DMS114 treated with DMSO at 0.1 percent for 48 hours (cell line): ENCODE data around the gene INPP5A.
"Not testable (repeated sequence)": the region's sequence is repeated elsewhere in the genome, so short reads cannot be mapped to it uniquely, and the experiment has no call there.

ENCODE experiments used
- DNase-seq: peaks from one replicate; lab custom pipeline; 2025; ENCODE audit not compliant: unreplicated experiment; lab: John Stamatoyannopoulos, UW

INPP5A gene

DNA sequence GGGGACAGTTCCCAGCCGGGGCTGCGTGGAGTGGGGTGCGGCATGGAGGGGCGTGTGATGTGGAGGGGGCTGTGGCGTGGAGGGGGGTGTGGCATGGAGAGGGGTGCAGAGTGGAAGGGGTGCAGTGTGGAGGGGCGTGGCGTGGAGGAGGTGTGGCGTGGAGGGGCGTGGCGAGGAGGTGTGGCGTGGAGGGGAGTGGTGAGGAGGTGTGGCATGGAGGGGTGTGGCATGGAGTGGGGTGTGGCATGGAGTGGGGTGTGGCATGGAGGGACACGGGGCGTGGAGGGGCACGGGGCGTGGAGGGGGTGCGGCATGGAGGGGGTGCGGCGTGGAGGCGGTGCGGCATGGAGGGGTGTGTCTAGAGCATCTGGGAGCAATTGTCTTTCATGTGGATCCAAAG, 214.8 kb downstream of the INPP5A start:
- DNase-seq: no peak

DNA sequence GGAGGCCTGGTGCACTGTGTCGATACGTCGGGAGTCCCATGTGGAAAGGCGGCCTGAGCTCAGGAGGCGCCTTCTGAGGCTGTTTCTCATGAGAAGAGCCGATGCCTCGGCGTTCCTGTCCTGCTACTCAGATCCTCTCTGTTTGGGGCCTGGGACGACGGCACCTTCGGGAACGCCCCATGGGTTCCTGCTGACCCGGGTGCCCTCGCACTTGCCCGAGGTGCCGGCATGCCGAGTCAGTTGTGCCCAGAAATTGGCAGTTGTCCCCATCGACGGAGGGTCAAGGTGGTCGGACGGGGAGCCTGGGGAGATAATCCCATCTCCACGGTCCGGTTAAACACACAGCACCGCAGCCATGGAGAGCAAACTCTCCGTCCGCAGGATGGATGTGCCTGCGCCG, 215.4 kb downstream of the INPP5A start:
- DNase-seq: no peak

DNA sequence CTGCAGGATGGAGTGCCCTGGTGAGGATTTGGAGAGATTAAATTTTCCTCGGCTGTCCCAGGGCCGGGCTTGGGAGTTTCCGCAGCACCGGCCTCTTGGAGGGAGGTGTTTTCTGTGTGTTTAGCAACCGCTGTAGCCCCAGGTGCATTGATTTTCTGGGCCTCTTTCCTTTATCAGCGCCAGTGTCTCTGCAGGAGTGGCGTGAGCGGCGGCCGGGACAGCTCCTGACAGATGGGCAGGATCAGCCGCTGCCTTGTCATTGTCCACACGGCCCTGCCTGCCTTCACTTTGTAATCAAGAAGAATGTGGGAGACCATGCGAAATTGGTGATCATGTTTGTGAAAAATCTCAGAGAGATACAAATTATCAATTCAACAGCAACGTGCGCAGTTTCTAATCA, 216.0 kb downstream of the INPP5A start:
- no peak for DNase-seq

DNA sequence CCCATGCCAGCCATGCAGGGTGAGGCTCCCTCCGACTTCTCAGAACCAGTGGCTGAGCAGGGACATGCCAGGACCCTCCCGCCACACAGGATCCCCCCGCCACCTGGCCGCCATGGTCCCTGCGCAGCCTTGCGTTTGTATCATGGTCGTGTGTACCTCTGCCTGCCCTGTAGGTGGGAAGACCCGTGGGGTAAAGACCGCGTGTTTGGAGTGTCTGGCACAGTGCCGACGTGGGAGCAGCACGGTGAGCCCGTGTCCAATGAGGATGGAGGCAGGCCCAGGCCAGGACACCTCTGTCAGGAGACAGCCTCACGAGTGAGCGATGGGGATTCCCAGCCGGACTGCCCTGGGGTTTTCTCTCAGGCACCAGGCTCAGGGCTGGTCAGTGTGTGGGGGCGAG, 216.5 kb downstream of the INPP5A start:
- no peak for DNase-seq

DNA sequence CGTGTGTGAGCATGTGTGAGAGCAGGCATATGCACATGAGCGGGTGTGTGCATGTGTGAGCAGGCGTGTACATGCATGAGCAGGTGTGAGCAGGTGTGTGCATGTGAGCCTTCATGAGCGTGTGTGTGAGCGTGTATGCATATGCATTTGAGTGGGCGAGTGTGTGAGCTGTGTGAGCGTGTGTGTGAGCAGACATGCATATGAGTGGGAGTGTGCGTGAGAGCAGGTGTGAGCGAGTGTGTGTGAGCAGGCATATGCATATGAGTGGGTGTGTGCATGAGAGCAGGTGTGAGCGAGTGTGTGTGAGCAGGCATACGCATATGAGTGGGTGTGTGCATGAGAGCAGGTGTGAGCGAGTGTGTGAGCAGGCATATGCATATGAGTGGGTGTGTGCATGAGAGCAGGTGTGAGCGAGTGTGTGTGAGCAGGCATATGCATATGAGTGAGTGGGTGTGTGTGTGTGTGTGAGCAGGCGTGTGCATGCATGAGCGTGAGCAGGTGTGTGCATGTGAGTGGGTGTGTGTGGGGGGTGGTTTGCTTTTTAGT, 217.7 kb downstream of the INPP5A start:
- no peak for DNase-seq

DNA sequence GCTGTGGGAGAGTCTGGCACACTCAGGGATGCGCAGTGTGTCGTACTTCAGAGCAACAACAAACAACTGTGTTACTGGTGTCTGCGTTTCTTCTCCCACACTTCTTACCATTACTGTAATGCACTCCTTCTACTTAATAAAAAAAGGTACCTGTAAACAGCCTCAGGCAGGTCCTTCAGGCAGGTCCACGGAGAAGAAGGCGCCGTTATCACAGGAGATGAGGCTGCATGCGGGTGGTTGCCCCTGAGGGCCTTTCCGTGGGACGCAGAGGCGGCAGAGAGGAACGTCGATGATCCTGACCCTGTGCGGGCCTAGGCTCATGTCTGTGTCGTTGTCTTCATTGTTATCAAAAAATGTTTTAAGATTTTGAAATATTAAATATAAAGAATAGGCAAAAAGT, 219.0 kb downstream of the INPP5A start:
- no peak for DNase-seq

DNA sequence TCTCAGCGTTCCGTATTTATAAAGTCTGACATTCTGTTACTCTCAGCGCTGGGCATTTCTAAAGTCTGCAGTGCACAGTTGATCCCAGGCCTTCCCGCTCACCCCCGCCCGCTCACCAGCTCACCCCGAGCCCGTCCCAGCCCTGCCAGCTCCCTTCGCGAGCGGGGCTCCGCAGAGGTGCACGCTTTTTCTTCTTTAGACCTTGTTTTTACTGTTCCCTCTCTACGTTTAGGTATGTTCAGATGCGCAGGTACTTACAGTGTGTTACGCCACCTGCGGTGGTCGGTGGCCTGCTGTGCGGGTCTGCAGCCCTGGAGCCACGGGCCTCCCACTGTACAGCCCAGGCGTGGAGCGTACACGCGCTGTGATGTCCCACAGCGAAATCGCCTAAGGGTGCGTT, 219.6 kb downstream of the INPP5A start:
- no peak for DNase-seq

DNA sequence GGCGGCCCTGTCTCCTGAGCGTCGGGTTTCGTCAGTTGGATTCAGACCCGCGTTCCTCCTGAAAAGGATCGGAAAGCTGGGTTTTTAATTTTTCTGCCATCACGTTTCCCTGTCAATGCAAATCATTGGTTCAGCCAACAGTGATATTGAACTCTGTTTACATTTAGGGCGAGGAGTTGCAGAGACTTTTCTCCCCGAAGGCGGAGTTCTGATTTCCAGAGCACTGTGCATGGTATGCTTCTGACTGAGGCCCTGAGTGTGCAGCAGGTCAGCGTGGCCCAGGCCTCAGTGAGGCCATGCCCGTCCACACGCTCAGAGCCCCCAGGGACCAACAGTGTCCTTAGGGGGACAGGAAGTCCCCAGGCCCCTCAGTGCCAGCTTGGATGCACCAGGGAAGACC, 221.3 kb downstream of the INPP5A start:
- DNase-seq: no peak

DNA sequence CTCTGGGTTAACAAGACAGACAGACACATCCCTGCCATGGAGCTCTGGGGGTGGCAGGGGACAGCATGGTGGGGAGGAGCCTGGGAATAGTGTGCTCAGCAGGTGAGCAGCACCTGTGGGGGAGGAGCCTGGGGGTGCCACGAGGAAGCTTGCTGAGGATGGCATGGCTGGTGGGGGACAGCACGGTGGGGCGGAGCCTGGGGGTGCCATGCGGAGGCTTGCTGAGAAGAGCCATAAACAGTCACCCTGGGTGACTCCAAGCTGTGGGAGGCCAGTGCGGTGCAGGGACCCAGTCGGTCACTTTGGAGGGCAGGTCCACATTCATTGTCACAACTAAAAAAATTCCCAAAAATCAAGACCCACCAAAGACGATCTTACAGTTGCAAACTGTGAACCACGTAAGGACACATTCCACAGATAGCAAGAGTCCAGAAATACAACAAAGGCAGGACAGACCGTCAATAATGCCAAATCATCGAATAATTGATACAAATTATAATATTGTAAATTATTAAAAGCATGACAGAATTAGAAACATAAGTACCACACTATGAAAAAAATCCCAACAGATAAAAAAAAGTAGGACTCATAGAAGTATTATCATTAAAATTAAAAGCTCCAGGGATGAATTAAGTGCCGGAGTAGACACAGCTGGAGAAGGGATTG, 223.9 kb downstream of the INPP5A start:
- no peak for DNase-seq

DNA sequence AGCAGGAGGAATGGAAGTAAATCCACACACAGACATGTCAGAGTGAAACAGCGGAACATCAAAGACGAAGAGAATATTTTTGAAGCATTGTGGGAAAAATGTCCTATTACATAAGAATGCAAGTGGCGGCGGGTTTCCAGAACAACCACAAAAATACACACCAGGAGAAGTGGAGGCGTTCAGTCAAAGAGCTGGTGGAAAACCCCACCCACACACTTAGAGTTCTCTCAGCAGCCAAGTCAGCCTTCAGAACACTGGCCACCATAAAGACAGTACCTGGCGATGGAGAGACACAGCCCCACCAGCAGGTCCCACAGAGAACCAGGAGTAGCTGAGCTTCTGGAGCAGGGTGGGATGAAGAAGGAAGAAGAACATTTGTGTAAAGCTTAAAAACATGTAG, 224.7 kb downstream of the INPP5A start:
- no peak for DNase-seq

DNA sequence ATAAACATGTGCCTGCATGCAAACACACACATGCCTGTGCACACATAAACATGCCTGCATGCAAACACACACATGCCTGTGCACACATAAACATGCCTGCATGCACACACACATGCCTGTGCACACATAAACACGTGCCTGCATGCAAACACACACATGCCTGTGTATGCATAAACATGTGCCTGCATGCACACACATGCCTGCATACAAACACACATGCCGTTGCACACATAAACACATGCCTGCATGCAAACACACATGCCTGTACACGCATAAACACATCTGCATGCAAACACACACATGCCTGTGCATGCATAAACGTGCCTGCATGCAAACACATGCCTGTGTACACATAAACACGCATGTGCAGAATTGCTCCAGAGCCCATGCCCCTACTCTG, 226.0 kb downstream of the INPP5A start:
- DNase-seq: no peak

DNA sequence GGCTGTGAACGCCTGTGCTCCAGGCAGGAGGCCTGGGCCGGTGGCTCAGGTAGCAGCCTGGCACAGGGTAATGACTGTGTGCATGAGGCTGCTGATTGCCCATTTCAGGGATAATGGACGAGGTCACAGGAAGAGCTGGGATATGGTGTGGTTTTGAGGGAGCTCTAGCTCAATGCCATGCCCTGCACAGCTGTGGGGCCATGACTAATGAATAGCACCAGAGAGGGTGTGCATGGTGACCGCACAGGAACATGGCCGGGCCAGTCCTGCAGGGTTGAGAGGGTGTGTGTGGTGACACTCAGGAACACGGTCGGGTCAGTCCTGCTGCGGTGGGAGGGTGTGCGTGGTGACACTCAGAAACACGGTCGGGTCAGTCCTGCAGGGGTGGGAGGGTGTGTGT, 226.5 kb downstream of the INPP5A start:
- no peak for DNase-seq

DNA sequence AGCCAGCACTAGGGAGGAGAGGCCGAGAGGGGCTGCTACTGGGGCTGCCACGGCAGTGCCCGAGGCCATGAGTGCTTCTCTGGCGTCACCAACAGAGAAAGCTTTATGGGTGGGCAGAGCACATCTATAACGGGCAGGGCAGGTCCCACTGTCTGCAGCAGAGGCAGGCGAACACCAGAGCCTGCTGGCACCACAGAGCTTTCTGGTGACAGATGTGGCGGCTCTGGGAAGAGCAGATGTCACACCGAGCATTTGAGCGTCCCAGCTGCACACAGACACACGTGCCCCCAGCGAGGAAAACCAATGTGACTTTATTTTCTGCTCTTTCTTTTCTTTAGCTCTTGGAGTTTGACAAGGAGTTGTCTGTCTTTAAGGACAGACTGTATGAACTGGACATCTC, 227.8 kb downstream of the INPP5A start:
- DNase-seq: no peak

DNA sequence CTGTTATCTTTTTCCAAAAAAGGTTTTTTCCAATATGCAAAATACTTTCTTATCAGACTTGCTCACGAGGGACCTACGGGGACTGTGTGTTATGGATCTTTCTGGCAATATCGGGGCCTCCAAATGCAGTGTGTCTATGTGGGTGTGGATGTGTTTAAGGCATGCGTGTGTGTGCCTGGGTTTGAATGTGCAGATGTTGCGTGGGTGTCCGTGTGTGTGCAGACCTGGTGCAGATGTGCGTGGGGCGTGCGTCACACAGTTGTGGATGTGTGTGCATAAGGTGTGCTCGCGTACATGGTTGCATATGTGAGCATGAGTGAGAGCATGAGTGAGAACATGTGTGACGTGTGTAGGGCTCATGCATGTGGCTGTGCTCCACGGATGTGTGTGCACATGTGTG, 228.7 kb downstream of the INPP5A start:
- no peak for DNase-seq

DNA sequence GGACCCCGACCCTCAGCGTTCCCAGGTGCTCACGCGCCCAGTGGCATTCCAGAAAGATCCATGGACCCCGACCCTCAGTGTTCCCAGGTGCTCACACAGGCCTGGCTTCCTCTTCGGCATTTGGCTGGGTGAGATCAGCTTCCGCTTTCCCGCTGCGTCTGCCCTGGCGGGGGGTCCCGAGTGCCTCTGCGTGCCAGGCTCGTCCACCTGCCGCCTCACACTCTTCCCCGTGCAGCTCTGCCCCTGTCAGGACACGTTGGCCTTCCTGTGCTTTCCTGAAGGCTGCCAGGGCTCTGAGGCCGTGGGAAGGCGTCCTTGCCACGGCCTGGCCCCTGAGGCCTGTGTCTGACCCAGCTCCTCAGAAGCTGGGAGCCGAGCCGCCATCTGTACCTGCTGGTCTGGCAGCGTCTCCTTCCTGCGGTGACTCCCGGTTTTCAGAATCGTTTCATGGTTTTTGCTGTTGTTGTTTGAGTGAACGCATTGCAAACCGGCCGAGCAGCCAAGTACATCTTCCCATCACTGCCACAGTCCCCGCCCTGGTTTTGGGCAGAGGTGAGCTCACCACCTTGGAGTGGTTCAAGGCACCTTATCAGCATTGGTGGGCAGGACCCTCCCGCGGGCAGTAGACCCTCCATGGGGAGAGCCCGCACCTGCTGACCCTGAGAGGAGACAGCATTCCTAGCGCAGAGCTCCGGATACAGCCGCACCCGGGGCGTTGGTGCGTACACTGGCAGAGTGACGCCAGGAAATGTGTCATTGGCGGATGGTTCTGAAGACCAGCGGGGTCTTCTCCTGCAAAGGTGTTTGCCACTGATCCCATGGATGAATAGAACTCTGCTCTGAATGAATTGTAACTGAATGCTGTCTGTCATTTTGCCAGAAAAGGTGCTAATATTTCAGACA, 231.0 kb downstream of the INPP5A start:
- no peak for DNase-seq

DNA sequence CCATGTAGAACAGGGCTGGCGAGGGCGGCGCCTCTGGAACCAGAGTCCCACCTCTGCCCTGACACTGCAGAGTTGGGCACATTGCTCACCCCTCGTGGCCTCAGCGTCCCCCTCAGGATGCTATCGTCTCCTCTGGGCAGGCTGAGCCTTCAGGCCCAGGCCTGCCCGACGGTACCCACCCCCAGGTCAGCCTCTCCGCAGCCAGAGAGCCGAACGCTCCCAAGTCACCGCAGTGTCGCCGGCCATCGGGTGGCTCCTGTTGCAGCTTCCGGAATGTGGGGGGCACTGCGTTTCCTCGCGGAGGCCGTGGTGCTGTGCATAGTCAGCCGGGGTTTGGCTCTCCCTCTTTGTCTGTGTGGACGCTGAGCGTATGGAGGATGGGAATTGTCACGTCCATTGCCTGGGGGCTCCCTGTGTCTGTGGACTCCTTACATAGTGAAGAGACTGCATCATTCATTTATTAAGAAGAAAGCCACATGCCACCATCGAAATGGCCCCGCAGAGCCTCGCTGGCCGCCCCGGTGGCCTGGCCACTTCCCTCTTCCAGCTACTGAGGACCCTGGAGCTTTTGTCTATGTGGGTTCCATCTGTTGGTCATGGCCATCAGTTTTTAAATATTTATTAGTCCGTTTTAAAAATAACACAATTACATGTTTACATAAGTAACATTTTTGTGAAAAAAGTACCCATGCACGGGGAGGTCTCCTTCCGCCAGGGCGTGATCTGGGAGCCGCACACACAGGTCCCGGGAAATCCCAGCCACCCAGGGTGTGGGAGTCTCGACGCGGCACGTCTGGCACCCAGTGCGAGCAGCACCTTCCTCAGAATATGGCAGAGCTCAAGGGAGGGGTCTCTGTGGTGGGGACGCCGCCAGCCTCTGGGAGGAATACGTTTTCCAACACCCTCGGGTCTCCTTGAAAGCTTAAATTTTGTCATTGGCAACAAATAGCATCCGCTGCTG, 232.8 kb downstream of the INPP5A start:
- DNase-seq: no peak

DNA sequence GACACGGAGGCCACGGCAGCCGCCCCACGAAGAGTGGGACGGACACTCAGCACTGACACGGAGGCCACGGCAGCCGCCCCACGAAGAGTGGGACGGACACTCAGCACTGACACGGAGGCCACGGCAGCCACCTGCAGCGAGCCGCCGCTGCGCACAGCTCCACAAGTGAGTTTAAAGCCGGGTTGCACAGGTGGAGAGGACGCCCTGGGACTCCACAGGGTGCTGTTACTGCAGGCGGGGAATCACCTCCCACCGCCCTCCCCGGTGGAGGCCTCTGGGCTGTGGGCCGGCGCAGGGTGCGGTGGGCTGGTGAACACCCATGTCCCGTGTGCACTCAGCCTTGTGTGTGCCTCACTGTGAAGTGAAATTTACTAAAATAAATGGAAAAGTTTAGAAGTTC, 235.2 kb downstream of the INPP5A start:
- DNase-seq: not testable (repeated sequence)

DNA sequence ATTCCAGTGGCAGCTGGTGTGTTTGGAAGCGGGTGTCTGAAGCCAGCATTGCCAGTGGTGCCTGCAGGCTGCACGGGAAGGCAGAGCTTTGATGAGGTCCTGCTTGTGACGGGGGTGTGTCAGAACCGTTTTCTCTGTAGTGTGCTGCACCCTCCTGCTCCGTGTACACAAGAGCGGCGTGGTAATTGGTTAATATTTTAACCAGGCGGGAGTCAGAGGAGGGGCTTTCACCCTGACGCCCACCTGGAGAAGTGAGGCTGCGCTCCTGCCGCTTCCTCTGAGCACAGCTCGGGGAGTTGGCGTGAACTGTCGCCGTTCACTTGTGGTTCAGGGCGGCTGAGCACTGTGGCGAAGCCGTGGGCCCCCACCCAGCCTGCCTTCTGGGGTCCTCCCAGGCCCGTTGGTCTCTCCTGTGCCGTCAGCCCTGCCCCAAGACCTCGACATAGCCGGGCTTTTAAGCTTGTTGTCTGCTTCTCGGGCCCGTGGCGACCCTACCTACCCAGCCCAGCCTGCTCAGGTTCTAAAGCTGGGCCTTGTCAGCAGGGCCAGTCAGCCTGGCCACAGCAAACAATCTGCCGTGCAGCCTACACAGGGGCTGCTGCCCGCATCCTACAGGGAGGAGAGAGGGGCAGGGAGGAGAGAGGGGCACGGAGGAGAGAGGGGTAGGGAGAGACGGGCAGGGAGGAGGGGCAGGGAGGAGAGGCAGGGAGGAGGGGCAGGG, 236.8 kb downstream of the INPP5A start:
- no peak for DNase-seq

DNA sequence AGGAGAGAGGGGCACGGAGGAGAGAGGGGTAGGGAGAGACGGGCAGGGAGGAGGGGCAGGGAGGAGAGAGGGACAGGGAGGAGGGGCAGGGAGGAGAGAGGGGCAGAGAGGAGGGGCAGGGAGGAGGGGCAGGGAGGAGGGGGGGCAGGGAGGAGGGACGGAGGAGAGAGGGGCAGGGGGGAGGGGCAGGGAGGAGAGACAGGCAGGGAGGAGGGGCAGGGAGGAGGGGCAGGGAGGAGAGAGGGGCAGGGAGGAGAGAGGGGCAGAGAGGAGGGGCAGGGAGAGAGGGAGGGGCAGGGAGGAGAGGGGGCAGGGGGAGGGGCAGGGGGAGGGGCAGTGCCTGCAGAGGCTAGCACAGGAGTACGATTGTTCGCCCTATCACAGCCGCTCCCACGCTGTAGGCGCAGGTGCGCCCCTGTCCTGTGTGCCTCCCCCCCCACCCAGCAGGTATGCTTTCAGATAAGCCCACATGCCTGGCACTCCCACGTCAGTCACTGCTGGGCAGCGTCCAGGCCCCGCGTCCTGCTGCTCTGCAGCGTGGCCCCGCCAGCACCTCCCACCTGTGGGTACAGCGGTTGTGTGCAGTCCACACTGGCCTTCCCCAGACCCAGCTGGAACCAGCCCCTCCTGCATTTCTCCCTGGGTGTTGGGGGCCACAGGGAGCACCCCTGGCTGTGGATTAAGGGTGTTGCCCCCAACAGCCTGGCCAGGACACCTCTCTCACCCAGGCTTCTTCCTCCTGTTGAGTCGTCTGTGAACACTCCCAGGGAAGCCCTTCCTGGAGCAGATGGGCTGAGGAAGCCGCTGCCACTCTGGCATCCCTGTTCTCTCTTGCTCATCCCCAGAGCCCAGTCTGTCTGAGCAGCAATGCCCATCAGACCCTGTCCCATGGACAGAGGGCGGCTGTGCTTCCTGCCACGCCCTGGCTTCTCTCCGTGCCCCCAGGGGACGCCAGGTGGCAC, 237.6 kb downstream of the INPP5A start:
- DNase-seq: no peak
